ENCODE measurements around the gene USP32. TPM values are rescaled to one million over a fixed set of nuclear protein-coding genes. Genes with fewer than 3 reads are reported as not detected.
A peak's percentile ranks its signal among the peaks of the same experiment; 100 is the strongest.
"Not testable (repeated sequence)": the region's sequence is repeated elsewhere in the genome, so short reads cannot be mapped to it uniquely, and the experiment has no call there.

Gene USP32
- total RNA-seq (63.7 TPM), polyA plus RNA-seq (18.2 TPM)

- under 1% methylated on average over 68 of the region's 68 CpGs for WGBS
- Histone ChIP-seq H3K27ac (ENCODE audit: low read depth) (peak within 1 kb of the TSS; percentile 60), H3K4me1 (ENCODE audit: insufficient read depth) (no peaks in the 10 kb centered on the region), H3K4me3 (ENCODE audit: low read depth, low read length) (peak within 1 kb of the TSS; percentile 65), H3K36me3 (ENCODE audit: insufficient read depth) (no peaks in the 10 kb centered on the region)
- DNase-seq (ENCODE audit: extremely low spot score): peak; percentile 93
These were observed at the start of gene USP32 for GRCh38 chr17:60392042-60392844. USP32 (minus strand) TSS chr17:60392133; CDS start chr17:60391939, 194 bp downstream.

GRCh38 chr17:60439501-60439900, 47.6 kb upstream of the USP32 start:
- no peaks in the 10 kb centered on the region for H3K36me3 ChIP-seq (ENCODE audit: insufficient read depth)
- DNase-seq (ENCODE audit: extremely low spot score): no peak
- no peaks in the 10 kb centered on the region for H3K4me1 ChIP-seq (ENCODE audit: insufficient read depth)
- H3K4me3 ChIP-seq (ENCODE audit: low read depth, low read length): no peak overlapping the region
- no peak overlapping the region for H3K27ac ChIP-seq (ENCODE audit: low read depth)
- WGBS: 24% methylated on average over 2 of the region's 2 CpGs

GRCh38 chr17:60436676-60437075, 44.7 kb upstream of the USP32 start:
- no peak overlapping the region for H3K4me3 ChIP-seq (ENCODE audit: low read depth, low read length)
- 67% methylated on average over 5 of the region's 5 CpGs for WGBS
- no peak for DNase-seq (ENCODE audit: extremely low spot score)

GRCh38 chr17:60435244-60436167, 43.6 kb upstream of the USP32 start:
- Histone ChIP-seq H3K4me1 (ENCODE audit: insufficient read depth) (no peaks in the 10 kb centered on the region), H3K36me3 (ENCODE audit: insufficient read depth) (no peaks in the 10 kb centered on the region), H3K27ac (ENCODE audit: low read depth) (no peak overlapping the region), H3K4me3 (ENCODE audit: low read depth, low read length) (no peak overlapping the region)
- WGBS: 72% methylated on average over 28 of the region's 28 CpGs
- peak; percentile 82 for DNase-seq (ENCODE audit: extremely low spot score)

More at GRCh38 chr17:60436676-60437075, 44.7 kb upstream of the USP32 start:
- Histone ChIP-seq H3K4me1 (ENCODE audit: insufficient read depth) (no peaks in the 10 kb centered on the region), H3K36me3 (ENCODE audit: insufficient read depth) (no peaks in the 10 kb centered on the region), H3K27ac (ENCODE audit: low read depth) (no peak overlapping the region)

GRCh38 chr17:60433021-60433997, 41.4 kb upstream of the USP32 start:
- H3K27ac ChIP-seq (ENCODE audit: low read depth); H3K36me3 ChIP-seq (ENCODE audit: insufficient read depth); H3K4me3 ChIP-seq (ENCODE audit: low read depth, low read length); DNase-seq (ENCODE audit: extremely low spot score); H3K4me1 ChIP-seq (ENCODE audit: insufficient read depth): not testable (repeated sequence)
- WGBS: 92% methylated on average over 4 of the region's 4 CpGs

GRCh38 chr17:60430561-60430960, 38.6 kb upstream of the USP32 start:
- not testable (repeated sequence) for H3K27ac ChIP-seq (ENCODE audit: low read depth); H3K4me3 ChIP-seq (ENCODE audit: low read depth, low read length); H3K36me3 ChIP-seq (ENCODE audit: insufficient read depth); DNase-seq (ENCODE audit: extremely low spot score); H3K4me1 ChIP-seq (ENCODE audit: insufficient read depth)
- WGBS: 86% methylated on average over 7 of the region's 7 CpGs

GRCh38 chr17:60428491-60428890, 36.6 kb upstream of the USP32 start:
- not testable (repeated sequence) for H3K4me3 ChIP-seq (ENCODE audit: low read depth, low read length); H3K36me3 ChIP-seq (ENCODE audit: insufficient read depth); H3K27ac ChIP-seq (ENCODE audit: low read depth); DNase-seq (ENCODE audit: extremely low spot score); H3K4me1 ChIP-seq (ENCODE audit: insufficient read depth)
- 76% methylated on average over 6 of the region's 6 CpGs for WGBS

- DNase-seq (ENCODE audit: extremely low spot score): no peak
- no peaks in the 10 kb centered on the region for H3K36me3 ChIP-seq (ENCODE audit: insufficient read depth)
- no peaks in the 10 kb centered on the region for H3K4me1 ChIP-seq (ENCODE audit: insufficient read depth)
- H3K27ac ChIP-seq (ENCODE audit: low read depth): no peak overlapping the region
- WGBS: 80% methylated on average over 10 of the region's 10 CpGs
- no peak overlapping the region for H3K4me3 ChIP-seq (ENCODE audit: low read depth, low read length)
These were observed 34.7 kb upstream of the USP32 start for GRCh38 chr17:60426596-60426995.

GRCh38 chr17:60425626-60426025, 33.7 kb upstream of the USP32 start:
- DNase-seq (ENCODE audit: extremely low spot score): no peak
- Histone ChIP-seq H3K36me3 (ENCODE audit: insufficient read depth) (no peaks in the 10 kb centered on the region), H3K4me3 (ENCODE audit: low read depth, low read length) (no peak overlapping the region), H3K27ac (ENCODE audit: low read depth) (no peak overlapping the region), H3K4me1 (ENCODE audit: insufficient read depth) (no peaks in the 10 kb centered on the region)
- 86% methylated on average over 6 of the region's 6 CpGs for WGBS

GRCh38 chr17:60423865-60424264, 31.9 kb upstream of the USP32 start:
- 83% methylated on average over 3 of the region's 3 CpGs for WGBS
- Histone ChIP-seq H3K36me3 (ENCODE audit: insufficient read depth) (no peaks in the 10 kb centered on the region), H3K4me3 (ENCODE audit: low read depth, low read length) (no peak overlapping the region), H3K27ac (ENCODE audit: low read depth) (no peak overlapping the region), H3K4me1 (ENCODE audit: insufficient read depth) (no peaks in the 10 kb centered on the region)
- no peak for DNase-seq (ENCODE audit: extremely low spot score)

- H3K36me3 ChIP-seq (ENCODE audit: insufficient read depth): no peaks in the 10 kb centered on the region
- H3K27ac ChIP-seq (ENCODE audit: low read depth): no peak within 1 kb of the TSS
- no peaks in the 10 kb centered on the region for H3K4me1 ChIP-seq (ENCODE audit: insufficient read depth)
- 73% methylated on average over 18 of the region's 18 CpGs for WGBS
- H3K4me3 ChIP-seq (ENCODE audit: low read depth, low read length): peak within 1 kb of the TSS; percentile 42
- DNase-seq (ENCODE audit: extremely low spot score): no peak
These were observed 30.3 kb upstream of the USP32 start, which contains the start of gene CHCT1 for GRCh38 chr17:60422162-60422665. CHCT1 (plus strand) TSS chr17:60422489; CDS start chr17:60422593, 104 bp downstream.

GRCh38 chr17:60421273-60422161, 29.6 kb upstream of the USP32 start:
- no peaks in the 10 kb centered on the region for H3K4me1 ChIP-seq (ENCODE audit: insufficient read depth)
- DNase-seq (ENCODE audit: extremely low spot score): no peak
- no peak overlapping the region for H3K27ac ChIP-seq (ENCODE audit: low read depth)
- 2% methylated on average over 66 of the region's 66 CpGs for WGBS
- H3K36me3 ChIP-seq (ENCODE audit: insufficient read depth): no peaks in the 10 kb centered on the region
- peak overlapping the region; percentile 42 for H3K4me3 ChIP-seq (ENCODE audit: low read depth, low read length)
